HG03575 (cell line): ENCODE results near the gene FOXG1.

Experiments
- ATAC-seq: cut with Tn5 transposase; IDR thresholded peaks from one replicate; pipeline ENCODE4 v1.9.1; 2021; ENCODE audit not compliant: unreplicated experiment, insufficient number of reproducible peaks, low FRiP score; ENCODE audit errors: extremely low read depth

Gene FOXG1

GRCh38 chr14:28773861-28774691, 7.5 kb downstream of the FOXG1 start:
- no peak for ATAC-seq

DNA sequence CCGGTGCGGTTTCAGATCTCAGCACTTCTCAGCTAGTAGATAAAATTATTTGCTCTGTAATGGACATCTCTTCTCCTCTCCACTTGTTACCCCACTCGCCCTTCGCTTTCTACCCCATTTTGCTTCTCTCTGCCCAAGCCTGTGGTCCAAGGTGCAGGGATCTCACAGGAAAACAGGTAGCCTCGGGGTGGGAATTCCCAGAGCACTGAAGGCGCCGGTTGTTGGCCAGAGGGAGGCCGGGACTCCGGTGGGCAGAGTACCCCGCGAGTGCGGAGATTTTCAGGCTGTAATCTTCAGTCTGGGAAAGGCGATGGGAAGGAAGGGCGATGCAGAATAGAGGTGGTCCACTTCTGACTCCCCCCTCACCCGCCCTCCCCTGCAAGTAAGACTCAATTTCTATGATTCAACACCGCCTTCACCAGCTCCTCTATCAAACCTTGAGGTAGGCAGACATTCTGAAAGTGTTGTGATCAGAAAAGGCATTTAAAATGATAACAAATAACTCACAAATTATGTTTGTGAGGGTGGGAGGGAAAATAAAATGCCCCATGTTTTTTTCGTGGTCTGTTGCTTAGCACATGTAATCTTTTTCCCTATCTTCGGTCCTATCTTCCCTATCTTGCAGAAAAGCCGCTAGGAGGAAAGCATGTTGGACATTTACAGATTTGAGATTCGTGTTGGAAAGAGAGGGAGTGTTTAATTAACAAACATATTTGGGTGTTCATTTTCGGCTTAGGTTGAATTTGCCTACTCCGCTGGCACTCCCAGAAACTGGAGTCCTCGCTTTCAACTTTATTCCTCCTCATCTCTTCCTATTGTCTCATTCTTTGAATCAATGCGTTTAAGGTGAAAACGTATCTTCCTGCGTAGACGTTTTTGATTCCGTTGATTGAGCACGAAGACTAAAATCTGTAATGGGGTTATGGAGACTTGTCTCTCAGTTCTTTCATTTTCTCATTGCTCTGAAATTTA, 8.5 kb downstream of the FOXG1 start:
- no peak for ATAC-seq

- ATAC-seq, result no peak
These were observed 10.1 kb downstream of the FOXG1 start for GRCh38 chr14:28776482-28777266.

GRCh38 chr14:28777471-28778137, 11.0 kb downstream of the FOXG1 start:
- no peak for ATAC-seq

GRCh38 chr14:28778138-28779117, 11.8 kb downstream of the FOXG1 start:
- no peak for ATAC-seq

GRCh38 chr14:28779456-28779855, 12.9 kb downstream of the FOXG1 start:
- no peak for ATAC-seq

- no peak for ATAC-seq
These were observed 14.5 kb downstream of the FOXG1 start for GRCh38 chr14:28780843-28781820.

- no peak for ATAC-seq
These were observed 15.7 kb downstream of the FOXG1 start for GRCh38 chr14:28782301-28782700.

GRCh38 chr14:28783664-28784063, 17.1 kb downstream of the FOXG1 start:
- no peak for ATAC-seq

DNA sequence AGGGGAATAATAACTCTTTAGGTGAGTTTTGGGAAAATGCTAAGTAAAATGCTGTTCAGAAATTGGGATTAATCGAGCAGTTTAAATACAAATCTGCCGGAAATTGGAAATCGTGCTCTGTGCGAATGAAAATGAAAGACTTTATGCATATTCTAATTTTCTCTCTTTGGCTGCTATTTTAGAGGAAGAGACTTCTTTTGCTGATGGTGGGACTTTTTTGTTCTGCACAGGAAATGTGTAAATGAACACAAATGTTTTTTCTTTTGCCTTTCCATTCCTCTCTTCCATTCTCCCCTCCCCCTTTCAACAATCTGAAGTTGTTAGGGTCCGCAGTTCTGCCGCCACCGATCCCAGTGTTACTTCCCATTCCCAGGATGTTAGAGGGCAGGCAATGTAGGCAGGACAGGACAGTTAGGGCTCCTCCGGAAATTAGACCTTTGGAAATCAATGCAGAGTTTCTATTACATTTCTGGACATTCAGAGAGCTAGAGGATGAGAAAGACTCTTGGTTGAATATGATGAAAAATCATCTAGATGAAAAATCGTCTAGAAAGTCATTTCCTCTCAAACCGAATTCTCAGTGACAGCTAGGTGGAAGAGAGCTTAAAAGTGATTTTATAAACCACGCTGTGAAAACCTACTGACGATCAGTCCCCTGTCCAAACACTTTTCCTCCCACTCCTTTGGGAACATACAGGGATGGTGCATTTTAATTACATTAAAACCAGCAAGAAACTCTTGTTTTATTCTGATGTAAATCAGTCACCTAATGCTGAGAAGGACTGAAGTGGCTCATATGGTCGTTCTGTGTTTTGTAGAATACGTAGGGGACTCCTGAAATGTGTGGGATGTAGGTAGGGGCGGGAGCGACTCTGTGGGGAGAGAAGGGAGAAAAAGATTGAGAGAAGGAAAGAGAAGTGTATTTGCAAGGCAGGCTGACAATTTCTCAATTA, 17.8 kb downstream of the FOXG1 start:
- no peak for ATAC-seq

DNA sequence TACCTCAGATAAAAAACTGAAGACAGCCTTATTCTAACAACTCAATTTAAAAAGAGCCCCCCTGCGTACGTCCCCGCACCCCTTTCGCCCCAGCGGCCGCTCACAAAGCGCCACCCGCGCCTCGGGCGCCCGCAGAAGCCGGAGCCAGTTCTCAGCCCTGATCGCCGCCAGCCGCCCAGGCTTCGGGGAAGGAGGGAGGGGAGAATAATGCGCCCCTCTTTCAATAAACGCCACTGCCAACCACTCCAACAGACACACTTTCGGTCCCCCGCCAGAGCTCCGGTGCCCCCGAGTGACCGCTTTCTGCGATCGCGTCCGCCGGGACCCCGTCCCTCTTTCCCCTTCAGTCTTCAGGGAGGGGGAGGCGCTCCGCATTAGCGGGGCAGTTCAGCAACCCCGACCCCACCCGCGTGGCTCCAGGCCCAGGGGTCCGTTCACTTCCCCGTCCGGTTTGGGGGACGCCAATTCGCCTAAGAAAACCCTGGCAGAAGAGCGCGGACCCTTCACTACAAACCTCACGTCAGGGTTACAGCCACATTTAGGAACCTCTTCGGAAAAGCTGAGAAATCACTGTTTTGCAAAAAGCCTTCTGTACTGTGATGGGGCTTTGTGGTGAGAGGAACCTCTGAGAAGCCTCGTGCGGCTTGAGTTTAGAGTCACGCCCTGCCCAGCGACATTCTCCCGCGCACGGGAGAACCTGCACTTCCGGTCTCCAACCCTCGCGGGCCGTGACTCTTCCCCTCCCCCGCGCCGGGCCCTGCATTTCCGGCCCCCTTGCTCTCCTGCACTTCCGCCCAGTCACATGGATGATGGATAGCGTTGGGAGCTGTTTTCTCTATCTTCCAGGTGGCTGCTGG, 18.7 kb downstream of the FOXG1 start:
- no peak for ATAC-seq

DNA sequence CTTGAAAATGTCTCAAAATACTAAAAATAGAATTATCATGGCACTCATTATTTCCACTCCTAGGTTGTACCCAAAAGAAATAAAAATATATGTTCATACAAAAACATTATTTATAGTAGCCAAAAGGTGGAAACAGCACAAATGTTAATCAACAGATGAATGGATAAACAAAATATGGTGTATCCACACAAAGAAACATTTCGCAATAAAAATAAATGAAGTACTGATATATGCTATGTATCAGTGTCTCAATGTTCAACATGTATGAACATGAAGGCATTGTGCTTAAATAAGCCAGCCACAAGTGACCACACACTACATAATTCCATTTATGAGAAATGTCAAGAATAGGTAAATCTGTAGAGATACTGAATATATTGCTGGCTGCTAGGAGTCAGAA, 40.9 kb downstream of the FOXG1 start:
- ATAC-seq, result no peak

- no peak for ATAC-seq
These were observed 47.2 kb downstream of the FOXG1 start for GRCh38 chr14:28813810-28814209.
